CD4-positive, CD25-positive, alpha-beta regulatory T cell (primary cell): ENCODE results near the gene PRR33. TPM values are rescaled to one million over a fixed set of nuclear protein-coding genes. Genes with fewer than 3 reads are reported as not detected.
A peak's percentile ranks its signal among the peaks of the same experiment; 100 is the strongest.
"Not testable (repeated sequence)": the region's sequence is repeated elsewhere in the genome, so short reads cannot be mapped to it uniquely, and the experiment has no call there.

Source experiments
- ATAC-seq, 2 donors: fragments of 150-1000 bp; cut with Tn5 transposase; one replicate each; pipeline ENCODE4 v1.10.0; 2021; ENCODE audit warnings: low read depth in 2 of 2, moderate number of reproducible peaks in 2 of 2, moderate library complexity in 1 of 2
- DNase-seq, 3 donors: peaks; one replicate each; pipeline versions ENCODE4 v3.0.0 to v3.0.0-alpha.2; 2012 to 2022; ENCODE audit warnings: mixed read lengths in 1 of 3
- H3K27ac ChIP-seq: one replicate; pipeline ENCODE4 v1.7.0; 2013; ENCODE audit warnings: mild to moderate bottlenecking, low read length; ENCODE audit not compliant: insufficient read depth, poor library complexity, severe bottlenecking
- H3K27me3 ChIP-seq: one replicate; pipeline ENCODE4 v1.7.0; 2013; ENCODE audit warnings: low read length; ENCODE audit not compliant: control insufficient read depth, insufficient read depth
- H3K36me3 ChIP-seq: one replicate; pipeline ENCODE4 v1.7.0; 2013; ENCODE audit warnings: mild to moderate bottlenecking, low read length, moderate library complexity; ENCODE audit not compliant: control insufficient read depth, insufficient read depth
- H3K4me1 ChIP-seq: 2 replicates; pipeline ENCODE4 v1.7.0; 2013; ENCODE audit warnings: mild to moderate bottlenecking, low read length; ENCODE audit not compliant: insufficient read depth, control insufficient read depth, poor library complexity, severe bottlenecking
- H3K4me3 ChIP-seq: one replicate; pipeline ENCODE4 v1.7.0; 2013; ENCODE audit warnings: low read depth, mild to moderate bottlenecking, low read length, moderate library complexity
- H3K9me3 ChIP-seq, 2 experiments: 1 replicate in 1 of 2; 2 replicates in 1 of 2; pipeline ENCODE4 v1.7.0; 2013; ENCODE audit warnings: low read length in 2 of 2, mild to moderate bottlenecking in 1 of 2, moderate library complexity in 1 of 2; ENCODE audit not compliant: control insufficient read depth in 2 of 2
- H3K27ac Mint-ChIP-seq, 3 donors: one replicate each; pipeline ENCODE4 v1.8.0; 2020 to 2022; ENCODE audit warnings: mild to moderate bottlenecking in 3 of 3, mixed read lengths in 3 of 3, moderate library complexity in 2 of 3
- H3K27me3 Mint-ChIP-seq: one replicate; pipeline ENCODE4 v1.8.0; 2022; ENCODE audit warnings: mild to moderate bottlenecking, mixed read lengths
- H3K36me3 Mint-ChIP-seq: one replicate; pipeline ENCODE4 v1.8.0; 2020; ENCODE audit warnings: mixed read lengths
- H3K4me1 Mint-ChIP-seq, 4 donors: one replicate each; pipeline ENCODE4 v1.8.0; 2020 to 2022; ENCODE audit warnings: mixed read lengths in 4 of 4, mild to moderate bottlenecking in 1 of 4
- H3K4me3 Mint-ChIP-seq, 4 donors: one replicate each; pipeline ENCODE4 v1.8.0; 2020 to 2022; ENCODE audit warnings: mild to moderate bottlenecking in 4 of 4, mixed read lengths in 4 of 4, moderate library complexity in 3 of 4
- H3K9me3 Mint-ChIP-seq, 7 donors: one replicate each; pipeline ENCODE4 v1.8.0; 2020 to 2022; ENCODE audit warnings: mixed read lengths in 7 of 7, mild to moderate bottlenecking in 3 of 7, moderate library complexity in 2 of 7
- polyA plus RNA-seq, 4 donors: library from polyadenylated mRNA; unstranded; fragments of 300-500 nt; fragmentation: Illumina TruSeq; gene quantifications; one replicate each; pipeline ENCODE4 v1.2.3, GENCODE V29; 2021
- total RNA-seq: library from RNA; stranded (reverse); gene quantifications from one replicate; pipeline ENCODE4 v1.2.3, GENCODE V29; 2022

Gene PRR33
- total and polyA plus RNA-seq, 5 donors from 2014 or later, result 0.06 to 0.09 (median 0.08) TPM; not detected in 2

DNA sequence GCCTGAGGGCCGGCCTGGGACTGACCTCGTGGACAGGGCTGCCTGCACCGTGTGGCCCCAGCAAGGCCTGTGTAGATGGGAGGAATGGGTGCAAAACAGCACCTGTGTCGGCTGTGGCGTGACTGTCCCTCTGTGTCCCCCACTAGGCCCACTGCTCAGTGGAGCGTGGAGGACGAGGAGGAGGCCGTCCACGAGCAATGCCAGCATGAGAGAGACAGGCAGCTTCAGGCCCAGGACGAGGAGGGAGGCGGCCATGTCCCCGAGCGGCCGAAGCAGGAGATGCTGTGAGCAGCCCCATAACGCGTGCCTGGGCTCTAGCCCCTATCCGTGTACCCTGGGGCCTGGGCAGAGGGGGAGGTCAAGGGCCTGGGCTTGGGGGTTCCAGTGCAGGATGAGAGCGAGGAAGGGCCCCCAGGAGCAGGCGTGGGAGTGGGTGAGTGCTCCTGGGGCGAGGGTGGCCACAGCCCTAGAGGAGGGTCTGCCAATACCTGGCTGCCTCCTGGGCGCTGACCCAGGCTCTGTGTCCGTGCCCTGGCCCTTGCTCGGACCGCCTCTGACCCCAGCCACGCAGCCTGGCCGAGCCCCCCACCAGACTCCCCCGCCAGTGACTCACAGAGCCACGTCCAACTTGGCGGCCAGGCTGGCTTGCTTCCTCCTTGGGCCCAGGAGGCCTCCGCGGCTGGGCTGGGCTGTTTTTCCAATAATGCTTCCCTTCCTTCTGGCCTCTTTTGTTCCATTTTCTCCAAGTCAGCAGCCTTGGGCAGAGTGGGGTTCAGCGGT lies 11.6 kb downstream of the PRR33 start:
- peak overlapping the region in 1 of 4 donors; percentile 43 for H3K4me3 Mint-ChIP-seq
- no peak for ATAC-seq
- Histone ChIP-seq H3K4me3 (no peak overlapping the region), H3K27ac (no peak overlapping the region), H3K9me3 (no peaks in the 10 kb centered on the region), H3K36me3 (peaks cover 31% of the 10 kb centered on the region), H3K27me3 (no peaks in the 10 kb centered on the region), H3K4me1 (peaks cover 26% of the 10 kb centered on the region)
- no peaks in the 10 kb centered on the region for H3K9me3 Mint-ChIP-seq
- no peaks in the 10 kb centered on the region for H3K27me3 Mint-ChIP-seq
- no peak for DNase-seq
- no peaks in the 10 kb centered on the region for H3K36me3 Mint-ChIP-seq
- no peak overlapping the region for H3K27ac Mint-ChIP-seq
- H3K4me1 Mint-ChIP-seq, result peaks cover 0 to 42% (median 8%) of the 10 kb centered on the region in 4 donors

GRCh38 chr11:1879342-1879940 lies 12.3 kb downstream of the PRR33 start:
- ATAC-seq (no peak), DNase-seq (no peak)
- H3K36me3 Mint-ChIP-seq, result no peaks in the 10 kb centered on the region
- H3K4me1 Mint-ChIP-seq, result peaks cover 0 to 42% (median 8%) of the 10 kb centered on the region in 4 donors
- H3K4me1 ChIP-seq, result peaks cover 33% of the 10 kb centered on the region
- H3K27ac Mint-ChIP-seq, result no peak overlapping the region
- peaks cover 25% of the 10 kb centered on the region for H3K36me3 ChIP-seq
- H3K27ac ChIP-seq, result no peak overlapping the region
- H3K4me3 Mint-ChIP-seq, result no peak overlapping the region
- no peaks in the 10 kb centered on the region for H3K9me3 ChIP-seq
- H3K4me3 ChIP-seq, result no peak overlapping the region
- H3K27me3 Mint-ChIP-seq, result no peaks in the 10 kb centered on the region
- H3K27me3 ChIP-seq, result no peaks in the 10 kb centered on the region
- H3K9me3 Mint-ChIP-seq, result no peaks in the 10 kb centered on the region

GRCh38 chr11:1878137-1879031 lies 13.3 kb downstream of the PRR33 start:
- peaks cover 14% of the 10 kb centered on the region for H3K36me3 ChIP-seq
- no peaks in the 10 kb centered on the region for H3K9me3 ChIP-seq
- H3K27ac ChIP-seq, result no peak overlapping the region
- Mint-ChIP-seq H3K36me3 (no peaks in the 10 kb centered on the region), H3K4me1 (peaks cover 0 to 42% (median 8%) of the 10 kb centered on the region in 4 donors), H3K27me3 (no peaks in the 10 kb centered on the region), H3K27ac (no peak overlapping the region), H3K9me3 (no peaks in the 10 kb centered on the region), H3K4me3 (no peak overlapping the region)
- no peaks in the 10 kb centered on the region for H3K27me3 ChIP-seq
- DNase-seq (no peak), ATAC-seq (no peak)
- H3K4me1 ChIP-seq, result peaks cover 36% of the 10 kb centered on the region
- no peak overlapping the region for H3K4me3 ChIP-seq

- no peak overlapping the region for H3K27ac ChIP-seq
- no peaks in the 10 kb centered on the region for H3K9me3 ChIP-seq
- Mint-ChIP-seq H3K36me3 (no peaks in the 10 kb centered on the region), H3K9me3 (no peaks in the 10 kb centered on the region), H3K27me3 (no peaks in the 10 kb centered on the region), H3K27ac (peak overlapping the region in 2 of 3 donors; percentile 66 to 80), H3K4me1 (peaks cover 0 to 47% (median 8%) of the 10 kb centered on the region in 4 donors), H3K4me3 (peak overlapping the region in 1 of 4 donors; percentile 54)
- H3K27me3 ChIP-seq, result no peaks in the 10 kb centered on the region
- peaks cover 39% of the 10 kb centered on the region for H3K4me1 ChIP-seq
- ATAC-seq (no peak), DNase-seq (no peak)
- peaks cover 5% of the 10 kb centered on the region for H3K36me3 ChIP-seq
- H3K4me3 ChIP-seq, result no peak overlapping the region
Observed at GRCh38 chr11:1877211-1878136, 14.2 kb downstream of the PRR33 start.

DNA sequence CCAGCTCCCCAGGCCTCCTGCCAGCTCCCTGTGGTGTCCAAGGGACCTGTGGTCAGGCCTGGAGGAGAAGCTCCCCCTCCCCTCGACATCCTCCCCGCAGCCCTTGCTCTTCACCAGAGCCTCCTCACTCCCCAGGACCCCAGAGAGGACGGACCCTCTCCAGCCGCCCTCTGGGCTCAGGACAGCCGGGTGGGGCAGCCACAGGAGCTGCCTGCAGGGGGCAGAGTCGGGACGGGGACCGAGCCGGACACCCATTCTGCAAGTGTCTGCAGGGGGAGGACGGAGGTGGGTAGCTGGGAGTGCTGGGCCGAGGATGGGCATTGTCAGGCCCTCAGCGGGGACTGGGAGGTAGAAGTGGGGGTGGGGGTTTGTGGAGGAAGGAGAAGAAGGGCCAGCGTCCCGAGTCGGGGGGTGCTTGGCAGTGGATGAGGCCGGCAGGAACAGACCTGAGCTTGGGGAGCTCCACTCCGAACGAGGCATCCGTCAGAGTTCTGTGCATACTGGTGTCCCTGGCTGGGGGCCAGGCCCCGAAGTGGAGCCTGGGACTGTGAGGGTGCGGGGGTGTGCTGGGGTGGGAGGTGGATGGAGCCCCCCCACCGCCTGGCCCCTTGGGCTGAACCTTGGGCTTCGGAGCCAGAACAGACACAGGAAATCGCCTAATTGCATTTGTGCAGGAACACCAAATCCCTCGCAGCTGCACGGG lies 15.2 kb downstream of the PRR33 start:
- Mint-ChIP-seq H3K9me3 (no peaks in the 10 kb centered on the region), H3K4me3 (no peak overlapping the region), H3K27me3 (no peaks in the 10 kb centered on the region), H3K27ac (peak overlapping the region in 1 of 3 donors; percentile 46), H3K36me3 (no peaks in the 10 kb centered on the region), H3K4me1 (peaks cover 0 to 52% (median 8%) of the 10 kb centered on the region in 4 donors)
- Histone ChIP-seq H3K4me1 (peaks cover 44% of the 10 kb centered on the region), H3K36me3 (peaks cover 5% of the 10 kb centered on the region), H3K27ac (peak overlapping the region; percentile 14), H3K27me3 (no peaks in the 10 kb centered on the region), H3K4me3 (no peak overlapping the region), H3K9me3 (no peaks in the 10 kb centered on the region)
- ATAC-seq (no peak), DNase-seq (no peak)

GRCh38 chr11:1875851-1876301 lies 15.8 kb downstream of the PRR33 start:
- not testable (repeated sequence) for H3K4me3 ChIP-seq, H3K27me3 ChIP-seq, H3K9me3 ChIP-seq, DNase-seq, ATAC-seq, H3K4me3 Mint-ChIP-seq, H3K9me3 Mint-ChIP-seq, H3K27ac ChIP-seq, H3K36me3 ChIP-seq, H3K27me3 Mint-ChIP-seq, H3K36me3 Mint-ChIP-seq
- H3K4me1 Mint-ChIP-seq, result peaks cover 0 to 55% (median 12%) of the 10 kb centered on the region in 4 donors
- peaks cover 50% of the 10 kb centered on the region for H3K4me1 ChIP-seq
- H3K27ac Mint-ChIP-seq, result peak overlapping the region in 1 of 3 donors; percentile 5
